ENCODE measurements around the gene CCDC170.

GRCh38 chr6:151464702-151465101 is 29.1 kb upstream of the CCDC170 start:
- TF ChIP-seq REST (IDR thresholded peaks at IDR 0.05; ENCODE audit: insufficient read depth in 1 of 2, low read depth in 2 of 2, low read length in 1 of 2) (no peak), CTCF (IDR thresholded peaks at IDR 0.05) (no peak), TCF7L2 (IDR thresholded peaks at IDR 0.05; ENCODE audit: low read depth, low read length) (no peak), POLR2AphosphoS5 (IDR thresholded peaks at IDR 0.05; ENCODE audit: low read depth, low read length) (no peak)

Measured in Panc1 (cell line).